Measurements from ENCODE around the gene SVEP1. TPM values are rescaled to one million over a fixed set of nuclear protein-coding genes. Genes with fewer than 3 reads are reported as not detected.

SVEP1 gene
- total and polyA plus RNA-seq, 2 experiments from 2014 or later: 0.18 to 0.63 TPM

DNA sequence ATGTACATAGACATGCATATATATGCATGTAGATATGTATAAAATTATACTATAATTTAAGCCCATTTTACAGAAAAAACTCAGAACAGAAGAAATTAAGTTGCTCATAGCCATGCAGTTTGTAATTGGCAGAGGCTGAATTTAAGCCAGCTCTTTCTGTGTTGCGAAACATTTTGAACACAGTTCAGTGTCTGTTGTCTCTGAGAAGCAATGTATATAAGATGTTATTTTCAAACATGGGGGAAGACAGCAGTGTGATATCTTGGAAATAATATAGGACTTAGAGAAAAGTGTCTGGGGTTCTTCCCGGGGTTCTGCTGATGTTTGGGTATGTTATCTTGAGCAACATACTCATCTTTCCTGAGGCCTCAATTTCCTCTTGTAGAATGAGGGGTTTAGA lies 37.6 kb downstream of the SVEP1 start (continued):
- TF ChIP-seq ZNF462 (CRISPR knock-in tag; IDR thresholded peaks at IDR 0.05): no peak
- TF ChIP-seq, protein P1, sequence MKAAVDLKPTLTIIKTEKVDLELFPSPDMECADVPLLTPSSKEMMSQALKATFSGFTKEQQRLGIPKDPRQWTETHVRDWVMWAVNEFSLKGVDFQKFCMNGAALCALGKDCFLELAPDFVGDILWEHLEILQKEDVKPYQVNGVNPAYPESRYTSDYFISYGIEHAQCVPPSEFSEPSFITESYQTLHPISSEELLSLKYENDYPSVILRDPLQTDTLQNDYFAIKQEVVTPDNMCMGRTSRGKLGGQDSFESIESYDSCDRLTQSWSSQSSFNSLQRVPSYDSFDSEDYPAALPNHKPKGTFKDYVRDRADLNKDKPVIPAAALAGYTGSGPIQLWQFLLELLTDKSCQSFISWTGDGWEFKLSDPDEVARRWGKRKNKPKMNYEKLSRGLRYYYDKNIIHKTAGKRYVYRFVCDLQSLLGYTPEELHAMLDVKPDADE (IDR thresholded peaks at IDR 0.05): no peak
- no peak for TF ChIP-seq ZNF114 (CRISPR knock-in tag; IDR thresholded peaks at IDR 0.05)
- TF ChIP-seq POLR2AphosphoS5 (IDR thresholded peaks at IDR 0.05; ENCODE audit: low read depth): no peak
- no peak for TF ChIP-seq CREB1 (CRISPR knock-in tag; IDR thresholded peaks at IDR 0.05; ENCODE audit: low read depth)
- TF ChIP-seq EZH2 (IDR thresholded peaks at IDR 0.05; ENCODE audit: low read depth, unreplicated experiment): no peak
- no peak for TF ChIP-seq STAT1 (IDR thresholded peaks at IDR 0.05; ENCODE audit: unreplicated experiment)
- TF ChIP-seq REST (IDR thresholded peaks at IDR 0.05; ENCODE audit: unreplicated experiment): no peak
